ENCODE data around the gene IL15.

The IL15 gene

DNA sequence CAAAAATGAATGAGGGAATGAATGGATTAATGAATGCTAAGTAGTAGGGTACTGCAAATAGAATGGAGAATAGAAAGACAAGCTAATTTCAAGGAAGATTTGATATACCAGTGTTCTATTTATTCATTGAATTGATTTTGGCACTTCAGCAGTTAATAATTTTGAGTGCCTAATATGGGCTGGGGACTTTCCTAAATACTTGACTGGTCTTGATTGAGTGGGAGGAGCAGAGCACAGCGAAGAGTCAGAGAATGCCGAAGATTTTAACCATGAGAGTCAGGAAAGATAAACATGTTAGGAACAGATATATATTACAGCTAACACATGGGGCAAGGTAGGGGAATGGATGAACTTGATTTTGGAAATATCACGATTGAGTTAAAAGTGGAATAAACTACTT, 10.6 kb downstream of the IL15 start:
- Histone ChIP-seq H3K9me3 (ENCODE audit: control insufficient read depth, low read length) (no peaks in the 10 kb centered on the region), H3K4me3 (ENCODE audit: extremely low read depth, insufficient read depth, low read length, poor library complexity, severe bottlenecking) (no peak overlapping the region), H3K27ac (ENCODE audit: low read depth, low read length, severe bottlenecking) (no peak overlapping the region), H3K36me3 (ENCODE audit: control insufficient read depth, insufficient read depth, low read length) (no peaks in the 10 kb centered on the region), H3K4me1 (ENCODE audit: control insufficient read depth, insufficient read depth, low read length, poor library complexity, severe bottlenecking) (peaks cover 12% of the 10 kb centered on the region)
- WGBS, 2 experiments (ENCODE audit: insufficient coverage in 2 of 2): 75 to 88% methylated on average over 1 to 3 of the region's 3 CpGs

GRCh38 chr4:141647966-141648365, 11.6 kb downstream of the IL15 start:
- no peaks in the 10 kb centered on the region for H3K9me3 ChIP-seq (ENCODE audit: control insufficient read depth, low read length)
- H3K4me3 ChIP-seq (ENCODE audit: extremely low read depth, insufficient read depth, low read length, poor library complexity, severe bottlenecking): no peak overlapping the region
- WGBS, 2 experiments (ENCODE audit: insufficient coverage in 2 of 2): no CpG with 5 or more reads among the region's 1 CpG
- no peaks in the 10 kb centered on the region for H3K36me3 ChIP-seq (ENCODE audit: control insufficient read depth, insufficient read depth, low read length)
- peaks cover 22% of the 10 kb centered on the region for H3K4me1 ChIP-seq (ENCODE audit: control insufficient read depth, insufficient read depth, low read length, poor library complexity, severe bottlenecking)
- H3K27ac ChIP-seq (ENCODE audit: low read depth, low read length, severe bottlenecking): no peak overlapping the region

DNA sequence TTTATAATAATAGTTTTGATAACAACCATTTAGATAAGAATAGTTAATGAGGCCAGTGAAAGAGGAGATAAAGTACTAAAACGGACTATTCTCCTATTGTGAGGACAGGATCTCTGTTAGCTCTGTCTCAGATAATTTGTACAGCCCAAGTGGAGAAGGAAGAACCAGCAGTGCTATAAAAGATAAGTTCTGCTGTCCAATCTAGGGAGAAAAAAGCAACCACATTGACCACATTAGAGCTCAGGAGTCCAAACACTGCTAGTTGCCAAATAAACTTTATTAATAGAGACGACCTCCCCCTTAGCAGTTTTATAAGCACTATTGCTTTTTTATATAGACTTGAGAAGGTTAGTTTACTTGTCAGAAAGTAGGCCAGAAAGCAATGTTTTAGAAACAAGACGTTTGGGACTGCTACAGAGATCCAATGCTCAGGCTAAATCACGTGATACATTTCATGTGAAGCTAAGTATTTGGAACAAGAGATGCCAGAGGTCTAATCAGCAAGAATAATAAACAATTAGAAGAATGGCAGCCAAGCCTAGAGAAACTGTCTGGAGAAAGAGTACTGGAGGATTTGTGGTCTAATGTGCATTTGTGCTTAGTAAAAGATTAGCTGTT, 15.9 kb downstream of the IL15 start:
- WGBS, 2 experiments (ENCODE audit: insufficient coverage in 2 of 2): 75 to 76% methylated on average over 2 to 3 of the region's 4 CpGs
- no peaks in the 10 kb centered on the region for H3K9me3 ChIP-seq (ENCODE audit: control insufficient read depth, low read length)
- no peak overlapping the region for H3K27ac ChIP-seq (ENCODE audit: low read depth, low read length, severe bottlenecking)

DNA sequence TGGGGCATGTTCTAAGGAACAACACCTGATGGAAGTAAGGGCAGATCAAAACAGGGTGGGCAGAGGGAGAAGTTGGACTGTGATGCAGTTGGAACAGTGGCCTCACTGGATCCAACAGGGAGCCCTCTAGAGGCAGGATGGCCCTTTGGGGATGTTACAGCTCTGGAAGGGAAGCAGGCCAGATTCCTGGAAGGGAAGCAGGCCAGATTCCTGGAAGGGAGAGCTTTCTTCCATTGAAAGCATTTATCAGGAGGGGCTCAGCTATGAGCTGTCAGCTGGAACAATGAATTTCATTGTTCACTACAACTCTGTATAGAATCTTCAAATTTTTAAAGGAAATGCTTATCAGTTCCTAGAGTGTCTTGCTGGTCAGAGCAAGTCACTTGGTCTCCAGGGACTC, 17.7 kb downstream of the IL15 start:
- H3K36me3 ChIP-seq (ENCODE audit: control insufficient read depth, insufficient read depth, low read length): no peaks in the 10 kb centered on the region
- peaks cover 16% of the 10 kb centered on the region for H3K4me1 ChIP-seq (ENCODE audit: control insufficient read depth, insufficient read depth, low read length, poor library complexity, severe bottlenecking)
- H3K27ac ChIP-seq (ENCODE audit: low read depth, low read length, severe bottlenecking): no peak overlapping the region
- H3K9me3 ChIP-seq (ENCODE audit: control insufficient read depth, low read length): no peaks in the 10 kb centered on the region
- no peak overlapping the region for H3K4me3 ChIP-seq (ENCODE audit: extremely low read depth, insufficient read depth, low read length, poor library complexity, severe bottlenecking)

More for the DNA sequence above, 15.9 kb downstream of the IL15 start:
- H3K4me1 ChIP-seq (ENCODE audit: control insufficient read depth, insufficient read depth, low read length, poor library complexity, severe bottlenecking): peaks cover 16% of the 10 kb centered on the region
- H3K36me3 ChIP-seq (ENCODE audit: control insufficient read depth, insufficient read depth, low read length): no peaks in the 10 kb centered on the region
- H3K4me3 ChIP-seq (ENCODE audit: extremely low read depth, insufficient read depth, low read length, poor library complexity, severe bottlenecking): no peak overlapping the region

DNA sequence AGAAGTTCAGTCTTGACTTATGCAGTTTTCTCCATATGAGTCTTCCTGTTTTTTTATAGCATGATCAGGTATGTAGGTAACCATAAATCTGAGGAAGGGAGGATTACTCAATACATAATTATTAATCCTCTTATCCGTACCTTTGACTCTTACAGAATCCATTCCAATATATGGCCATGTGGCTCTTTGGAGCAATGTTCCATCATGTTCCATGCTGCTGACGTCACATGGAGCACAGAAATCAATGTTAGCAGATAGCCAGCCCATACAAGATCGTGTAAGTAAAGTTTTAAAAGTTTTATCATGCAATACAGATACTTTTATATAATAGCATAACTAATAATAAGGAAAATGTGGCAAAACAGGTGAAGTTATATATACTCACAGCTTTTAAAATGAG, 19.6 kb downstream of the IL15 start:
- H3K27ac ChIP-seq (ENCODE audit: low read depth, low read length, severe bottlenecking): no peak overlapping the region
- 92 to 100% methylated on average over 2 of the region's 3 CpGs for WGBS, 2 experiments (ENCODE audit: insufficient coverage in 2 of 2)
- peaks cover 16% of the 10 kb centered on the region for H3K4me1 ChIP-seq (ENCODE audit: control insufficient read depth, insufficient read depth, low read length, poor library complexity, severe bottlenecking)
- no peak overlapping the region for H3K4me3 ChIP-seq (ENCODE audit: extremely low read depth, insufficient read depth, low read length, poor library complexity, severe bottlenecking)
- no peaks in the 10 kb centered on the region for H3K9me3 ChIP-seq (ENCODE audit: control insufficient read depth, low read length)
- no peaks in the 10 kb centered on the region for H3K36me3 ChIP-seq (ENCODE audit: control insufficient read depth, insufficient read depth, low read length)

- Histone ChIP-seq H3K4me1 (ENCODE audit: control insufficient read depth, insufficient read depth, low read length, poor library complexity, severe bottlenecking) (peaks cover 8% of the 10 kb centered on the region), H3K9me3 (ENCODE audit: control insufficient read depth, low read length) (no peaks in the 10 kb centered on the region), H3K27ac (ENCODE audit: low read depth, low read length, severe bottlenecking) (no peak overlapping the region), H3K36me3 (ENCODE audit: control insufficient read depth, insufficient read depth, low read length) (no peaks in the 10 kb centered on the region), H3K4me3 (ENCODE audit: extremely low read depth, insufficient read depth, low read length, poor library complexity, severe bottlenecking) (no peak overlapping the region)
- WGBS, 2 experiments (ENCODE audit: insufficient coverage in 2 of 2): 60 to 100% methylated on average over 1 to 4 of the region's 5 CpGs
Measured at GRCh38 chr4:141657550-141658250, 21.3 kb downstream of the IL15 start.

- no CpG with 5 or more reads among the region's 2 CpGs for WGBS, 2 experiments (ENCODE audit: insufficient coverage in 2 of 2)
- no peaks in the 10 kb centered on the region for H3K36me3 ChIP-seq (ENCODE audit: control insufficient read depth, insufficient read depth, low read length)
- H3K9me3 ChIP-seq (ENCODE audit: control insufficient read depth, low read length): no peaks in the 10 kb centered on the region
- H3K4me3 ChIP-seq (ENCODE audit: extremely low read depth, insufficient read depth, low read length, poor library complexity, severe bottlenecking): no peak overlapping the region
- peaks cover 4% of the 10 kb centered on the region for H3K4me1 ChIP-seq (ENCODE audit: control insufficient read depth, insufficient read depth, low read length, poor library complexity, severe bottlenecking)
- no peak overlapping the region for H3K27ac ChIP-seq (ENCODE audit: low read depth, low read length, severe bottlenecking)
Measured at GRCh38 chr4:141658309-141658708, 21.9 kb downstream of the IL15 start.

- Histone ChIP-seq H3K36me3 (ENCODE audit: control insufficient read depth, insufficient read depth, low read length) (no peaks in the 10 kb centered on the region), H3K27ac (ENCODE audit: low read depth, low read length, severe bottlenecking) (no peak overlapping the region), H3K4me3 (ENCODE audit: extremely low read depth, insufficient read depth, low read length, poor library complexity, severe bottlenecking) (no peak overlapping the region), H3K4me1 (ENCODE audit: control insufficient read depth, insufficient read depth, low read length, poor library complexity, severe bottlenecking) (no peaks in the 10 kb centered on the region), H3K9me3 (ENCODE audit: control insufficient read depth, low read length) (no peaks in the 10 kb centered on the region)
- WGBS, 2 experiments (ENCODE audit: insufficient coverage in 2 of 2): 86% methylated on average over 1 of the region's 1 CpG; no CpG with 5 or more reads in 1 of the 2 experiments
Measured at GRCh38 chr4:141659539-141659938, 23.2 kb downstream of the IL15 start.

DNA sequence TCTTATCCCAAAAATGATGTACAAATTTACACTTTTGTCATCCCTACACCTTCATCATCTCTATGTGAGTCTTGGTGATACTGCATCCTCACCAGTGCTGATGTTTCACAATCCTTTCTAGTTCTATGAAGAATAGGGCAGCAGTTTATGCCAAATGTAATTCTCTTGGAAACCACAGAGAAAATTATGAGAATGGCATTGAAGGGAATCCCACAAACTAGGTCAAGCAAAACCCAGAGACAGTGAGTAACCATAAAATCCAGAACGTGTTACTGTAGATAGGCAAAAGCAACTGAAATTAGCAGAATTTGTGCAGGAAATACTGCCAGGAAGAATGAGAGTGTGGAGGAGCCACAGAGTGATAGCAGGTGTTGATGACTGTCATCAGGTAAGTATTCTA, 24.5 kb downstream of the IL15 start:
- 60 to 88% methylated on average over 1 of the region's 1 CpG for WGBS, 2 experiments (ENCODE audit: insufficient coverage in 2 of 2)
- H3K4me3 ChIP-seq (ENCODE audit: extremely low read depth, insufficient read depth, low read length, poor library complexity, severe bottlenecking): no peak overlapping the region
- H3K9me3 ChIP-seq (ENCODE audit: control insufficient read depth, low read length): no peaks in the 10 kb centered on the region
- no peak overlapping the region for H3K27ac ChIP-seq (ENCODE audit: low read depth, low read length, severe bottlenecking)
- no peaks in the 10 kb centered on the region for H3K4me1 ChIP-seq (ENCODE audit: control insufficient read depth, insufficient read depth, low read length, poor library complexity, severe bottlenecking)
- no peaks in the 10 kb centered on the region for H3K36me3 ChIP-seq (ENCODE audit: control insufficient read depth, insufficient read depth, low read length)

GRCh38 chr4:141668200-141668910, 32.0 kb downstream of the IL15 start:
- Histone ChIP-seq H3K4me3 (ENCODE audit: extremely low read depth, insufficient read depth, low read length, poor library complexity, severe bottlenecking) (no peak overlapping the region), H3K36me3 (ENCODE audit: control insufficient read depth, insufficient read depth, low read length) (no peaks in the 10 kb centered on the region), H3K27ac (ENCODE audit: low read depth, low read length, severe bottlenecking) (no peak overlapping the region), H3K9me3 (ENCODE audit: control insufficient read depth, low read length) (no peaks in the 10 kb centered on the region), H3K4me1 (ENCODE audit: control insufficient read depth, insufficient read depth, low read length, poor library complexity, severe bottlenecking) (no peaks in the 10 kb centered on the region)
- 100% methylated on average over 1 of the region's 3 CpGs; no CpG with 5 or more reads in 1 of the 2 experiments for WGBS, 2 experiments (ENCODE audit: insufficient coverage in 2 of 2)

GRCh38 chr4:141669501-141669900, 33.1 kb downstream of the IL15 start:
- Histone ChIP-seq H3K4me1 (ENCODE audit: control insufficient read depth, insufficient read depth, low read length, poor library complexity, severe bottlenecking) (no peaks in the 10 kb centered on the region), H3K4me3 (ENCODE audit: extremely low read depth, insufficient read depth, low read length, poor library complexity, severe bottlenecking) (no peak overlapping the region), H3K27ac (ENCODE audit: low read depth, low read length, severe bottlenecking) (no peak overlapping the region), H3K36me3 (ENCODE audit: control insufficient read depth, insufficient read depth, low read length) (no peaks in the 10 kb centered on the region), H3K9me3 (ENCODE audit: control insufficient read depth, low read length) (no peaks in the 10 kb centered on the region)
- no CpG with 5 or more reads among the region's 1 CpG for WGBS, 2 experiments (ENCODE audit: insufficient coverage in 2 of 2)

All from mesodermal cell (in vitro differentiated cells).